Fibroblast of lung (primary cell): ENCODE measurements around the gene GUCA2B. TPM values are rescaled to one million over a fixed set of nuclear protein-coding genes. Genes with fewer than 3 reads are reported as not detected.

Experiments used
- DNase-seq, 2 donors: peaks; one replicate each; pipeline versions ENCODE4 v3.0.0 to v3.0.0-alpha.2; 2010; ENCODE audit warnings: low read depth in 2 of 2
- H2AFZ ChIP-seq: 2 replicates; pipeline ENCODE4 v1.5.1; 2012; ENCODE audit warnings: low read length, control low read depth, inconsistent platforms
- H3K27ac ChIP-seq: 2 replicates; pipeline ENCODE4 v1.5.1; 2011; ENCODE audit warnings: low read length, control low read depth; ENCODE audit not compliant: insufficient read depth
- H3K27me3 ChIP-seq: 2 replicates; pipeline ENCODE4 v1.5.1; 2011; ENCODE audit warnings: mild to moderate bottlenecking, low read length; ENCODE audit not compliant: control insufficient read depth, insufficient read depth
- H3K36me3 ChIP-seq: 2 replicates; pipeline ENCODE4 v1.5.1; 2011; ENCODE audit warnings: low read length; ENCODE audit not compliant: control insufficient read depth, insufficient read depth
- H3K4me1 ChIP-seq: 2 replicates; pipeline ENCODE4 v1.5.1; 2011; ENCODE audit warnings: low read length; ENCODE audit not compliant: control insufficient read depth, insufficient read depth; ENCODE audit errors: extremely low read depth
- H3K4me2 ChIP-seq: 2 replicates; pipeline ENCODE4 v1.5.1; 2011; ENCODE audit warnings: low read length, control low read depth; ENCODE audit not compliant: insufficient read depth; ENCODE audit errors: extremely low read depth
- H3K4me3 ChIP-seq, 4 experiments: fragments of 200-600 bp in 1 of 4; sonication (generic) in 1 of 4; replicated peaks in 1 of 4; 2 replicates each; pipeline ENCODE4 v1.5.1; 2011 to 2016; ENCODE audit warnings: low read length in 4 of 4, low read depth in 3 of 4, mild to moderate bottlenecking in 3 of 4, control low read depth in 2 of 4, inconsistent platforms in 1 of 4, mixed read lengths in 1 of 4; ENCODE audit not compliant: insufficient read depth in 1 of 4; ENCODE audit errors: control extremely low read depth in 1 of 4
- H3K79me2 ChIP-seq: 2 replicates; pipeline ENCODE4 v1.5.1; 2012; ENCODE audit warnings: mild to moderate bottlenecking, low read length, inconsistent platforms; ENCODE audit not compliant: control insufficient read depth, insufficient read depth
- H3K9ac ChIP-seq: 2 replicates; pipeline ENCODE4 v1.5.1; 2011; ENCODE audit warnings: mild to moderate bottlenecking, low read length, control low read depth; ENCODE audit not compliant: insufficient read depth
- H3K9me3 ChIP-seq: 2 replicates; pipeline ENCODE4 v1.5.1; 2012; ENCODE audit warnings: low read depth, low read length; ENCODE audit not compliant: control insufficient read depth, insufficient read depth
- H4K20me1 ChIP-seq: 2 replicates; pipeline ENCODE4 v1.5.1; 2011; ENCODE audit warnings: low read length; ENCODE audit not compliant: control insufficient read depth, insufficient read depth; ENCODE audit errors: extremely low read depth
- CTCF ChIP-seq, 2 donors: IDR thresholded peaks in 1 of 2; conservative IDR thresholded peaks in 1 of 2; 1 replicate in 1 of 2; 2 replicates in 1 of 2; pipeline ENCODE4 v1.5.1; 2011 to 2012; ENCODE audit warnings: low read length in 2 of 2, control low read depth in 1 of 2, inconsistent platforms in 1 of 2, low read depth in 1 of 2, mild to moderate bottlenecking in 1 of 2
- EZH2 ChIP-seq: IDR thresholded peaks from 2 replicates; pipeline ENCODE4 v1.5.1; 2012; ENCODE audit warnings: low read length, control low read depth, mild to moderate bottlenecking; ENCODE audit errors: missing control alignments
- polyA plus RNA-seq, 2 donors: library from polyadenylated mRNA; depleted of rRNA in 1 of 2; stranded (reverse) in 1 of 2; unstranded in 1 of 2; fragments of >200 nt; gene quantifications; 2 replicates each; pipeline ENCODE4 v1.2.1, GENCODE V29; 2011 to 2012; ENCODE audit warnings: missing spikeins in 1 of 2
- total RNA-seq: library from RNA; depleted of rRNA; stranded (reverse); fragments of >200 nt; gene quantifications from 2 replicates; pipeline ENCODE4 v1.2.1, GENCODE V29; 2014

Gene GUCA2B
- total and polyA plus RNA-seq, 2 donors (not counting 1 experiment from before 2014, with no cell fraction given), result not detected

GRCh38 chr1:42109600-42109999 is 43.6 kb upstream of the GUCA2B start:
- no peak overlapping the region for H2AFZ ChIP-seq
- H3K79me2 ChIP-seq, result no peaks in the 10 kb centered on the region
- no peak overlapping the region for H3K27ac ChIP-seq
- TF ChIP-seq EZH2 (no peak), CTCF (conservative IDR thresholded peaks at IDR 0.05 in 1 of 2, IDR thresholded peaks at IDR 0.05 in 1 of 2; ENCODE audit: low read depth in 1 of 2, low read length in 2 of 2) (no peak)
- H4K20me1 ChIP-seq, result no peaks in the 10 kb centered on the region
- no peak for DNase-seq
- H3K4me3 ChIP-seq, result no peak overlapping the region
- H3K4me2 ChIP-seq, result no peak overlapping the region
- H3K27me3 ChIP-seq, result no peaks in the 10 kb centered on the region
- no peaks in the 10 kb centered on the region for H3K4me1 ChIP-seq
- H3K36me3 ChIP-seq, result no peaks in the 10 kb centered on the region
- no peaks in the 10 kb centered on the region for H3K9me3 ChIP-seq
- no peak overlapping the region for H3K9ac ChIP-seq

GRCh38 chr1:42114229-42114628 is 39.0 kb upstream of the GUCA2B start:
- no peaks in the 10 kb centered on the region for H3K9me3 ChIP-seq
- H3K4me1 ChIP-seq, result no peaks in the 10 kb centered on the region
- H3K4me3 ChIP-seq, result no peak overlapping the region
- no peak overlapping the region for H3K4me2 ChIP-seq
- H3K9ac ChIP-seq, result no peak overlapping the region
- no peak overlapping the region for H2AFZ ChIP-seq
- TF ChIP-seq CTCF (conservative IDR thresholded peaks at IDR 0.05 in 1 of 2, IDR thresholded peaks at IDR 0.05 in 1 of 2; ENCODE audit: low read depth in 1 of 2, low read length in 2 of 2), result no peak
- no peak for TF ChIP-seq EZH2
- no peak for DNase-seq
- no peak overlapping the region for H3K27ac ChIP-seq
- H4K20me1 ChIP-seq, result no peaks in the 10 kb centered on the region
- H3K79me2 ChIP-seq, result no peaks in the 10 kb centered on the region
- H3K27me3 ChIP-seq, result no peaks in the 10 kb centered on the region
- H3K36me3 ChIP-seq, result no peaks in the 10 kb centered on the region

GRCh38 chr1:42117214-42117613 is 36.0 kb upstream of the GUCA2B start:
- no peak overlapping the region for H3K27ac ChIP-seq
- no peaks in the 10 kb centered on the region for H3K9me3 ChIP-seq
- H3K4me3 ChIP-seq, result no peak overlapping the region
- no peaks in the 10 kb centered on the region for H3K79me2 ChIP-seq
- DNase-seq, result no peak
- H3K4me1 ChIP-seq, result no peaks in the 10 kb centered on the region
- no peak overlapping the region for H3K4me2 ChIP-seq
- H2AFZ ChIP-seq, result no peak overlapping the region
- TF ChIP-seq CTCF (conservative IDR thresholded peaks at IDR 0.05 in 1 of 2, IDR thresholded peaks at IDR 0.05 in 1 of 2; ENCODE audit: low read depth in 1 of 2, low read length in 2 of 2), result no peak
- no peak overlapping the region for H3K9ac ChIP-seq
- no peaks in the 10 kb centered on the region for H3K27me3 ChIP-seq
- H4K20me1 ChIP-seq, result no peaks in the 10 kb centered on the region
- no peaks in the 10 kb centered on the region for H3K36me3 ChIP-seq
